DOHH2 (cell line): ENCODE data around the gene FLYWCH1.

ENCODE experiments used
- EZH2phosphoT487 ChIP-seq: fragments of 200-600 bp; sonication (generic); IDR thresholded peaks from 2 replicates; pipeline ENCODE4 v1.6.1; 2017; ENCODE audit warnings: borderline replicate concordance, mild to moderate bottlenecking, antibody characterized with exemption, low read length, moderate library complexity, mixed read lengths
- TF ChIP-seq, protein P1 (sequence below): fragments of 200-600 bp; sonication (generic); IDR thresholded peaks from one replicate; pipeline ENCODE4 v1.5.1; 2014; ENCODE audit warnings: antibody characterized with exemption, mild to moderate bottlenecking, low read depth, low read length; ENCODE audit not compliant: poor library complexity, severe bottlenecking

DNA sequence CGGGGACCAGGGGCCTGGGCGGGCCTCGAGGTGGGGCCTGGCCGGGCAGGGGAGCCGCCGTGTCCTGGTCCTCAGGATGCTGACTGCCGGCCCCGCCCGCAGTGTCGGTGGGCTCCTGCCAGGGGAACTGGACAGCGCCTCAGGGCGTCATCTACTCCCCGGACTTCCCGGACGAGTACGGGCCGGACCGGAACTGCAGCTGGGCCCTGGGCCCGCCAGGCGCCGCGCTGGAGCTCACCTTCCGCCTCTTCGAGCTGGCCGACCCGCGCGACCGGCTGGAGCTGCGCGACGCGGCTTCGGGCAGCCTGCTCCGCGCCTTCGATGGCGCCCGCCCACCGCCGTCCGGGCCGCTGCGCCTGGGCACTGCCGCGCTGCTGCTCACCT is 55.1 kb downstream of the FLYWCH1 start:
- TF ChIP-seq, protein P1, sequence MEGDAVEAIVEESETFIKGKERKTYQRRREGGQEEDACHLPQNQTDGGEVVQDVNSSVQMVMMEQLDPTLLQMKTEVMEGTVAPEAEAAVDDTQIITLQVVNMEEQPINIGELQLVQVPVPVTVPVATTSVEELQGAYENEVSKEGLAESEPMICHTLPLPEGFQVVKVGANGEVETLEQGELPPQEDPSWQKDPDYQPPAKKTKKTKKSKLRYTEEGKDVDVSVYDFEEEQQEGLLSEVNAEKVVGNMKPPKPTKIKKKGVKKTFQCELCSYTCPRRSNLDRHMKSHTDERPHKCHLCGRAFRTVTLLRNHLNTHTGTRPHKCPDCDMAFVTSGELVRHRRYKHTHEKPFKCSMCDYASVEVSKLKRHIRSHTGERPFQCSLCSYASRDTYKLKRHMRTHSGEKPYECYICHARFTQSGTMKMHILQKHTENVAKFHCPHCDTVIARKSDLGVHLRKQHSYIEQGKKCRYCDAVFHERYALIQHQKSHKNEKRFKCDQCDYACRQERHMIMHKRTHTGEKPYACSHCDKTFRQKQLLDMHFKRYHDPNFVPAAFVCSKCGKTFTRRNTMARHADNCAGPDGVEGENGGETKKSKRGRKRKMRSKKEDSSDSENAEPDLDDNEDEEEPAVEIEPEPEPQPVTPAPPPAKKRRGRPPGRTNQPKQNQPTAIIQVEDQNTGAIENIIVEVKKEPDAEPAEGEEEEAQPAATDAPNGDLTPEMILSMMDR: no peak
- TF ChIP-seq EZH2phosphoT487: no peak
